ELF-1 (cell line): ENCODE data around the gene SLC25A21.

Source experiments
- DNase-seq: peaks from one replicate; pipeline ENCODE4 v3.0.0-alpha.2; 2016; ENCODE audit warnings: low read depth, low spot score

Gene SLC25A21

GRCh38 chr14:37045340-37046061, 126.9 kb downstream of the SLC25A21 start:
- no peak for DNase-seq

GRCh38 chr14:37037636-37038387, 134.6 kb downstream of the SLC25A21 start:
- no peak for DNase-seq

DNA sequence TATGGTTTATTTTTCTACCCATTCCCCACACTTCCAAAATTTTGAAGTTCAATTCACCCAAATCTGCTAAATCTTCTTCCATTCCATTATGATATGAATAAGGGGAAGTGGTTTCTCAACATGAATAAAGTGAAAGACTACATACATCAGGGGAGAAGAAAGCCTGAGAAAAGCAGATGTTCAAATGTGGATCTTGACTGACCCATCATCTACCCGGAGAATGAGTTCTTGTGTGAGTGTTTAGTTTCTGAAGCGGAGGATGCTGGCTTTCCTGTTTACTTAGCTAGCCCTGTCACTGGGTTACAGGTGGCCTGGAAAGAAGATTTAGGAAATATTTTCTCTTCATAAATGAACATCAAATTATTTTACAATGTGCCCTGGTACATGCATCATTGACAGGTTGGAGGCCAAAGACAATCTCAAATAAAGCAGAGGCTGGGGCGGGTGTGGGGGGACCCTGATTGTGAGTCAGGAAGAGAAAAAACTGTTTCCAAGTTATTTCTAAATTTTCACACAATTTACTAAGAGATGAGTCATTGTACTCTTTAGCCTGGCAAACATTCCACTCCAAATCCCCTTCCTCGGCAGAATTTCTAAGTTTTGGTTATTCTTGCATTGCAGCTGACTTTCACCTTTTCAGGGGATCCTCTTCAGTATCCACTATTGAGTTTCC, 135.6 kb downstream of the SLC25A21 start:
- DNase-seq = no peak

GRCh38 chr14:37035401-37035800, 137.0 kb downstream of the SLC25A21 start:
- DNase-seq = no peak

- no peak for DNase-seq
These were observed 137.8 kb downstream of the SLC25A21 start for GRCh38 chr14:37034410-37035285.

- no peak for DNase-seq
These were observed 139.5 kb downstream of the SLC25A21 start for GRCh38 chr14:37032863-37033262.

- DNase-seq = no peak
These were observed 145.1 kb downstream of the SLC25A21 start for GRCh38 chr14:37027188-37027824.

DNA sequence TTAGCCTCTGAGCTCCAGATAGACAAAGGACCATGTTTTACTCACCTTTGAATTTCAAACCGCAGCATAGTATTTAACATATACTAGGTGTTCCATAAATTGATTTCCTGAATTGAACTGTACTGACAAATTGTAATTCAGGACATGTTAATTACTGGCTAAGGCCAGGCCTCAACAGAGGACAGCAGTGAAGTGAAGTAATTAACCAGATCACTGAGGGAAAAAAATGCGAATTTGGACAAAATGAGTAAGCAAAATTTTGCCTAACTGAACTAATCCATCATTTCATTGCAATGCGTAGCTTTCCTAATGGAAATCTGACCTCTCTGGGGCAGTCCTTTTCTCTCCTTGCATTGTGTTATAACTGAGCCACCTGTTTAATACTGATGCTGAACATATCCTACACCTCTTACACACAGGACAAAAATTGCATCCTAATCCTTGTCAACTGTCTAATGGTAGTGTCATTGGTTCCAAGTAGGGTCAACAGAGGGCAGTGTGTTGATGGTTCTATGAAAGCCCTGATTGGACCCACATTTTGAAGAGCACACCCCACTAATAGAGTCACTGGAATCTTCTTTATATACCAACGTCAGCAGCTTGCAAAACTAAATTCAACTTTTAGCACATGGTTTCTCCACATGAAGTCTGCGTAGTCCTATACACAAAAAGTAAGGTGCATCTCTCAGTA, 148.4 kb downstream of the SLC25A21 start:
- DNase-seq = no peak

- DNase-seq = no peak
These were observed 151.0 kb downstream of the SLC25A21 start for GRCh38 chr14:37021390-37021789.

DNA sequence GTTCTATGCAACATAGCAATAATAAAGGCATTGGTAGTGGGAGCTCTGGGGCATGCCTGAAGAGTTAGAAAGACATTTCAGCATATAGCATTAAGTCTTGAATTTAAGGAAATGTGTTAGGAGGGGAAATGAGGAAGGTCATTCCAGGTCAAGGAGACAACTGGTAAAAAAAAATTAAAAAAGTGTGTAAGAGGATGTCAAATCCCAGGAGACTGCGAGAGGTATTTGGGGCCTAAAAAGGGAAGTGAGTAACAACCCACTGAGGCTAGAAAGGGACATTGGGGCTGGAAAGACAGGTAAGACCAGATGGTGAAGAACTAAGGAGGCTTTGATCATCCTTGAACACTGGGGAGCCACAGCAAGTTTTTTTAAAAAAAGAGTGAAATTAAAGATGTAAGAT, 152.9 kb downstream of the SLC25A21 start:
- no peak for DNase-seq

DNA sequence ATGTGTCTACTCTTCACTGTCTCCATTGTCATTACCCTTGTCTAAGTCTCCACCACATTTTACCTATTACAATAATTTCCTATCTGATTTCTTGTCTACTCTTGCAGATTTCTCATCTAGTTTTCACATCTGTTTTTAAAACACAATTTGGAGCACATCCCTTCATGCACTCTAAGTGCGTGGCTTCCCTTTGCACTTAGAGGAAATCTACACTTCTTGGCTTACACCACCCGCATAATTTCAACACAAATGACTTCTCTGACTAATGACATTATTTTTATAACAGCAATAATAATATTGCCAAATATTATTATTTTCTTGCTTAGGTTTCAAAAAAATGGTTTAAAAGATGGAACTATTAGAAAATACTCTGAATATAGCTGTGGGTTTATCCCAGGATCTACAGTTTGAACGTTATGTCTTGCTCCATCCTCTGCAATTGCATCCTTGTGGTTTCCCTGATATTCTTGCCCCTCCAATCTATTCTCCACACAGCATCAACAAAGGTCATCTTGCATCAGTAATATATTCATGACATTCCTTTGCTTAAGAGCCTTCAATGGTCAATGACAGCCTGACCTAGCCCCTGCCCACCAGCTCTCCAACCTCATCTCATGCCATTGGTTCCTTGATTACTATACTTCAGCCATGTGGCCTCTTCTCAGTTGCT, 153.7 kb downstream of the SLC25A21 start:
- DNase-seq = no peak

- no peak for DNase-seq
These were observed 159.3 kb downstream of the SLC25A21 start for GRCh38 chr14:37013078-37013477.

GRCh38 chr14:36998686-36999085, 173.7 kb downstream of the SLC25A21 start:
- no peak for DNase-seq

DNA sequence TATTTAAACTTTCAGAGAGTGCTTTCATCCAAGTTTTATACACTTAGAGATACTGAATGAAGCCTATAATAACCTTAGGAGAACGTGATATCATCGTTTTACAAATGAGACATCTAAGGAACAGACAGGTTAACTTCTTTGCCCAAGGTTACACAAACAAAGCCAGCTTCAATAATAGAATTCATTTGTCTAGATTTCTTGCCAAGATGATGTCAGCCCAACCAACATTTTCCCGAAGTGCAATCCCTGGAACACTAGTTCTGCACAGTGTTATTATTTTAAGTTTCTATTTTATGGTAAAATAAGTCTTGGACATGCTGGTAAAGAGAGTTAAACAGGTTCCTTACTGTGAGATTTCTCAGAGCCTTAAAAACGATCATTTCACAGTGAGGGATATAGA, 174.6 kb downstream of the SLC25A21 start:
- DNase-seq = no peak

DNA sequence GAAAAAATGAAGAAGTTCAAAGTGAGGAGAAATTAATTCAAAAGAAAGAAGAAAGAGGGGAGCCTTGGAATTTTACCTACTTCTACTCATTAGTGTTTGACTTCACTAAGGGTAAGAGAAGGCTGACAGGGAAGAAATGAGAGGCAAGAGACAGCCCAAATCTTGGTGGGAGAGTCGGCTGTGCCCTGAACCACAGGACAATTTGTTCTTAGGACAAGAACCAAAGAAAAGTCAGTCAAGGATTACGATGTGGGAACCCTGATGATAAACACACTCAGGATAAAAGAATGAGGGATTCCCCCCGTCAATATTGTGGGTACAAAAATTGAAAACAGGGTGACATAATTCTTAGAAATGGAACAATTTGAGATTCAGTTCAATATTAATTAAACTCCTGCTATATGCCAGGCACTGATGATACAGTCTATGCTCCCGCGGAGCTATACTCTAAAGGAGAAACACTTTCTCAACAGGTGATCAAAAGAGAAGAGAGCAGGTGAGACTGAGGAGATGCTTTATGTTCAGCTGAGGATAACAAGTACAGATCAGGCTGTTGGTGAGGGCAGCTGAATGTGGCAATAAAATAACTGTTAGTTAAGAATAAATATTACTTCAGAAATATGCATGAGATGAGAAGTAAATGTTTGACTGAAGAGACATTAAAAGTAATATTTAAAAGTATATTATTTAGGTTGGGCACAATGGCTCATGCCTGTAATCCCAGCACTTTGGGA, 175.4 kb downstream of the SLC25A21 start:
- no peak for DNase-seq

GRCh38 chr14:36996133-36996856, 176.1 kb downstream of the SLC25A21 start:
- no peak for DNase-seq

DNA sequence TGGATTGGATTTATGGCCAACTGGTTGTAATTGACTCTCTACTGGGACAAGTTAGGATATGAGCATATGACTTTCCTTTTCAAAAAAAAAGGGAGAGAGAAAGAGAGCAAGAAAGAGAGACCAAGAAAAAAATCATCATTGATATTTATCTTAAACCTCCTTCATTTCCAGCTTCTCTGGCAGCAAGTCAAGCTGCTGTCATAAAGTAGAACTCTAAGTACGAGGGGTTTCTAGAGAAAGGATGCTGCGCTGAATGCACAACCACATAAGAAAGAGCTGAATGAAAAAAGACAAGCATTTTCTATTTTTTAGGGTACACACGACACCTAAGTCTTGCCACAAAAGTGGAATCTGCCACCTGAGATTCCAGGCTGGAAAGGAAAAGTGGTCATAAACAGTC, 182.6 kb downstream of the SLC25A21 start:
- no peak for DNase-seq

- no peak for DNase-seq
These were observed 183.4 kb downstream of the SLC25A21 start for GRCh38 chr14:36988989-36989388.

GRCh38 chr14:36988568-36988967, 183.8 kb downstream of the SLC25A21 start:
- DNase-seq = no peak
